SK-N-DZ (cell line): ENCODE measurements around the gene ARPC5L.
A peak's percentile ranks its signal among the peaks of the same experiment; 100 is the strongest.

Experiments used
- DNase-seq: peaks from one replicate; pipeline ENCODE4 v3.0.0-alpha.2; 2015; ENCODE audit warnings: low spot score

Gene ARPC5L

GRCh38 chr9:124863371-124863871 is 1.5 kb downstream of the ARPC5L start:
- no peak for DNase-seq

DNA sequence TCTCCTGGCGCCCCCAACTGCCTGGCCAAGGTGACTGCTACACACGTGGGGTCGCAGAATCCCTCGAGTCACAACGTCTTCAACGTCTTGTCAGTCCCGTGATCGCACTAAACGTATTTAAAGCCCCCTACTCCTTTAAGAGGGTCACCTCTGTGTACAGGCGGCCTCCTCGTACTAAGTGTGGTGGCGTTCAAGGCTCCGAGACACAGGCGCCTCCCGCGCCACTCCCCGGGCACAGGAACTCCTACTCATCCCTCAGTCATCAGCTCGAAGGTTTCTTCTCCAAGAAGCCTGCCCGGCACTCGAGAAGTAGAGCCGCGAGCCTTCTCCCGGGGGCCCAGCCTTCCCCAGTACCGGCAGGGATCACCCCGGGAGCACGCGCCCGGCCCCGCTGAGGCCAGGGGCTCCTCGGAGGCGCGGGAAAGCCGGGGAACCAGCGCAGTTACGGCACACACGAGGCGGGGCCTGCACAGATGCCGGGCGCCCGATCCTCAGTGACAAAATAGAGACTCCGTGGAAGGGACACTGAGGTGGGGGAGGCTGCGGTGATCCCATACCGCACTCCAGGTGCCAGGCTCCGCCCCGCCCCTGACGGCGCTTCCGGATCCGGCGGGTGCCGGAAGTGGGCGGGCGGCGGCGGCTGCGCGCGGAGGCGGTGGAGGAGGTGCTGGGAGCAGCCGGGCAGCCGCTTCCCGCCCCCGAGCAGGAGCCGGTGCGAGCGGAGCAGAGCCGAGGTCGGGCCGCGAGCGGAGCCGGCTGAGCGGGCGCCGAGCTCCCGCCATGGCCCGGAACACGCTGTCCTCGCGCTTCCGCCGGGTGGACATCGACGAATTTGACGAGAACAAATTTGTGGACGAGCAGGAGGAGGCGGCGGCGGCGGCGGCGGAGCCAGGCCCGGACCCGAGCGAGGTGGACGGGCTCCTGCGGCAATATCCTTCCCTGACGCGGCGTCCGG is 6.9 kb downstream of the ARPC5L start:
- peak; percentile 81 for DNase-seq

- no peak for DNase-seq
Measured at GRCh38 chr9:124869466-124869985, 7.6 kb downstream of the ARPC5L start.

DNA sequence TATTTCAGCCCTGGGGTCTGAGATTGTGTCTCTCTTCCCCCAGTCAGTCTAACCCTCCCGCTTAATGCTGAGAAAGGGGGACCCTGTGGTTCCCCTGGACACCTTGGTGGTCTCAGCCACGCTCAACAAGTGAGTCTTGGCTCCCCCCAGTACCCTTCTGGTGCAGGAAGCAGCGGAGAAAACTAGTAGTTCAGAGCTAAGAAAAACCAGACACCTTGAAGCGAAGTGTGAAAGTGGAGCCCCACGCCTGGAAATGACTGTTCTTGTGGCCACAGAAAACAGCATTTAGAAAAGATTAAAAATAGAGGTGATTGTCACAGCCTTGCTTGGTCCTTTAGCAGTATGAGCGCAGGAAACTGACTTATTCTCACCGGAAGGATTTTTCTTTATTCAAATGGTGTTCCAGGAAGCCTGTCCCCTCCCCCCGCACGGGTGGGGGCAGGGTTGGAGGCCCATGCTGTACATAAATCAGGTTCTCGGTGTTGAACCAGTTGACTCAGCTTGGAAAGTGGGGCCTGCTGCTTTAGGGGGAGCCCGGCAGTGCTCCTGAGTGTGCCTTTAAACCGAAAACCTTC is 8.1 kb downstream of the ARPC5L start:
- DNase-seq = no peak

GRCh38 chr9:124870723-124871122 is 8.8 kb downstream of the ARPC5L start:
- no peak for DNase-seq

- no peak for DNase-seq
Measured at GRCh38 chr9:124871156-124871561, 9.2 kb downstream of the ARPC5L start.

DNA sequence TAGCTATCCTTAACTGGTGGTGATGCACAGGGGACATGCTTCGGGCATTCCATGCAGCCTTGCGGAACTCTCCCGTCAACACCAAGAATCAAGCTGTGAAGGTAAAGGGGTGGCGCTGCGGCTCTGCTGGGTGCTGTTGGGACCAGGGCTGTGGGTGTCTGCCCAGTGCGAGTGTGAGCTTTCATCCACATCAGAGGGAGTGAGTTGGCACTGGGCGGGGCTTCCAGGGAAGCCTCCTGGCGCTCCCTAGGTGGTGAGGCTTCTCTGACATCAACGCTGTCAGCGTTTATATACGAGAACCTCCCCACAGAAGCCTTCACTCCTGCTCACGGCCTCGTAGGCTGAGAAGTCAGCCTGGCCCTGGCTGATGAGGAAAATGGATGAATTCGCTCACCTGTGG is 11.7 kb downstream of the ARPC5L start:
- DNase-seq = no peak

GRCh38 chr9:124875501-124875900 is 13.6 kb downstream of the ARPC5L start:
- no peak for DNase-seq

DNA sequence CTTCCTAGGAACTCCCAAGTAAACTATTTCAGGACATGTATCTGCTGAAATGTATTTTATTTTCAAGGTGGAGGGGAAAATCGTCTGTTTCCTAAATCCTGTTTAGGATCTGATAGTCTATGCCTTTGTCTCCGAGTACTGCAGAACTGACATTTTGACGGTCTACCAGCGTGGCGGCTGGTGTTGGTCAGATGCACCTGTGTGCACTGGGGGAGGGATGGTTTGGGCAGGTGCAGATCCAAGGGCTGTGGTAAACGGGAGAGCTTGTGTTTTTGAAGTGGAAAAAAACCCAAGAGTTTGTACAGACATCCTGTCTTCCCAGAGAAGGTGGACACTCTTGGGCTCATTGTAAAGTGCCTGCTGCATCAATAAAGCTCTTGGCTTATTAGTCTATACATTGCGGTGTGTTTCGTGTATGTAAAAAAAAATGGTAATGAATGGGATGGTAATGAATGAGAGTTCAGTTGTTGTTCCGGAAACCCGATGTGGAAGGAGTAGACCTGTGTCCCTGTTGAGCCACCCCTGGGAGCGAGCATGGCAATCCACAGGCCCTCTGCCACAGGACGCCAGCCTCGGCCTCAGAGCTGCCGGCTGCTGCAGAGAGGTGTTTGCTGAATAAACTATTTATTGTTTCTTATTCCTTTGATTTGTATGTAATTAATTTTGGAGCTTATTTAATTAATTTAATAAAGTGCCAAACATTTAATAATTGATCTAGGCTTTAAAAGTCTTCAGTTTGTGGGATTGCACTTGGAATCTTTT is 15.3 kb downstream of the ARPC5L start:
- DNase-seq = no peak

GRCh38 chr9:124878021-124878420 is 16.1 kb downstream of the ARPC5L start:
- no peak for DNase-seq

DNA sequence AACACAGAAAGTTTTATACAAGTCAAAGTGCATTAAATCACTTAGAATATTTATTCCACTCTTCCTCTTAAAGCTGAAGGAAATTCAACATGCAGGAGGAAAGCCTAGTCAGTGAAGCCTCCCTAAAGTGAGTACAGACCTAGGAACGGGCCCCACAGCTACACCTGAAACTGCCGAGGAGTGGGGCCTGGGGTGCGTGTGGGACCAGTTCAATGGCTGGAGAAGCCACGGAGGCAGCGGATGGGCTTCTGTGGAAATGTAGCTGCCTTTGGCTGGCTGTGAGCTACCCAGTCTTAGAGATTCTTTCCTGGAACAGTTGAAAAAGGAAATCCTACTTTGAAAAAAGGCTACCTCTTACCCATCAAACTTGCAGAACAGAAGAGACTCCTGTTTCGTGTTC is 16.6 kb downstream of the ARPC5L start:
- no peak for DNase-seq

GRCh38 chr9:124879226-124879625 is 17.3 kb downstream of the ARPC5L start:
- DNase-seq = no peak

GRCh38 chr9:124880501-124880900 is 18.6 kb downstream of the ARPC5L start:
- DNase-seq = no peak

DNA sequence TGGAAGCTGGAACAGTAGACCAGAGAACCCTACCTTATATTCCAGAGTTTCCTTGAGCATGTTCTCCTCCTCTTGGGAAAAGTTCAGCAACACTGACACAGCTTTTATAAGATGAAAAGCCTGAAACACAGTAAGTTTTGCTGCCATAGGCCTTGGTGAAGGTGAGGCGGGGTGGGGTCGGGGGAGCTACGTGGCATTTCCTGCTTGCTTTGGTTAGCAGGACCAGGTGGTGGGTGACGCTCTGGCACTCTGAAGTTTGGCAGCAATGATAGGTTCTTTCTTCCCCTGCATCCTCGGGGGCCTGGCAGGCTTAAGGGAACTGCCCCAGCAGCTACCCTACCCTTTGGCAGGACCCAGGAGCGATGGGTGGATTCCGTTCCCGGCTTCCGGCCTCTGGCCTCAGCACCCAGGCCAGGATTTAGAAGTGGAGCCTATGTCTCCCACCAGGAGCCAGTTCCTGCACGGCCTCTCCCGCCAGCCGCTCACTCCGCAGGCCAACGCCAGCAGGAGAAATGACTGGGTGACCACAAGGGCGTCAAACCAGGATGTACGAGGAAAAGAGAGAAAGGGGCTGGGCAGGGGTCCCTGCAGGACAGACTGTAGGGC is 19.3 kb downstream of the ARPC5L start:
- no peak for DNase-seq

- no peak for DNase-seq
Measured at GRCh38 chr9:124882231-124882630, 20.3 kb downstream of the ARPC5L start.

- no peak for DNase-seq
Measured at GRCh38 chr9:124884376-124884775, 22.4 kb downstream of the ARPC5L start.

GRCh38 chr9:124885551-124885950 is 23.6 kb downstream of the ARPC5L start:
- no peak for DNase-seq

- DNase-seq = no peak
Measured at GRCh38 chr9:124886461-124886860, 24.5 kb downstream of the ARPC5L start.

DNA sequence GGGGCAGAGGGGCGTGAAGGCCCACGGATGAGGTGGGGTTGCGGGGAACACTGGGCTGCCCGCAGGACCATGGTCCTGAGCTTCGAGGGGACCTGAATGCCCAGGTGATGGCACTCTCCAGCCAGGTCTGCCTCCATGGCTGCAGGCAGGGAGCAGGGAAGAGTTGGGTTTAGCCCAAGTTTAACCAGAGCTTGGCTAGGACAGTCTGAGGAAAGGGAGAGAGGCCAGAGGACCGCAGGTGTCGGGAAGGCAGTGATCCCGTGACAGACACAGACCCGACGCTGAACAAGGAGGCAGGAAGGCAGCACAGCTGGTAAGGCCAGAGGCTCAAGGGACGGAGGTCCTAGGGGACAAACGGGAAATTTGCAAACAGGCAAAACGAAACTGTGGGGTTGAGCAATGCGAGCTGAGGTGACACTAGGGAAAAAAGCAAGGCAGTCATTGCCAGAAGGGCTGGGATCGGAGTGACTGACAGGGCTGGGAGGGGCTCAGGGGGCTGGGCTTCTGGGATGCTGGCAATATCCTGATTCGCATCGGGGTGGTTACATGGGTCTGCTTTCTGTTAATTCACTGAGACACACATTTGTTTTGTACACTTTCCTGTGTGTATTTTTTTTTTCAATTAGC is 25.0 kb downstream of the ARPC5L start:
- DNase-seq = no peak

- no peak for DNase-seq
Measured at GRCh38 chr9:124887832-124888231, 25.9 kb downstream of the ARPC5L start.

DNA sequence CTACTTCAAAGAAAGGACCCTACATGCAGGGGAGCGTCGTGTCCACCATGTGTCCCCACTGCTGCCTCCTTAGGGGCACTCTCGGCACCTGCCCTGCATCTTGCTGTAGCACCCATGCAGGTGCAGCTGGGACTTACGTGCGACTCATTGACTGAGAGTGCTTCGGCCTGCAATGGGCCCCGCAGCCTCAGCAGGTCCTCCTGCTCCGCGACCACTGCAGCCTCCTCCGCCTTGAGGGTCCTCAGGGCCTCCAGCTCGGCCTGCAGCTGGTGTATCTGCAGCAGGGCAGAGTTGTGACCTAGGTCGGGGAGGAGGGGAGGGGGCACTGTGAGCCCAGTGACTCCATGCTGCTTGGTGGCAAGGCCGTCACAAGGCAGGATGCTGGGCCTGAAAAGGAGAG is 27.1 kb downstream of the ARPC5L start:
- DNase-seq = no peak
